Measurements from ENCODE around the gene PDSS2.

GRCh38 chr6:107264357-107264840 is 195.0 kb downstream of the PDSS2 start:
- TF ChIP-seq CTCF (conservative IDR thresholded peaks at IDR 0.05; ENCODE audit: low read depth, low read length) (no peak), MXI1 (IDR thresholded peaks at IDR 0.05; ENCODE audit: borderline replicate concordance, low read depth, low read length) (no peak)

All from IMR-90 (cell line).